Left colon (tissue), 2 donors: ENCODE results near the gene MLLT10. TPM values are rescaled to one million over a fixed set of nuclear protein-coding genes. Genes with fewer than 3 reads are reported as not detected.

Experiments
- ATAC-seq: fragments of 200-7000 bp; cut with Tn5 transposase; one replicate; pipeline ENCODE4 v1.9.1; 2020; ENCODE audit warnings: mild to moderate bottlenecking, moderate library complexity
- DNase-seq, 2 donors: peaks; one replicate each; pipeline ENCODE4 v3.0.0-alpha.2; 2020
- intact Hi-C, 2 donors: fragments of 100-400 bp; cut with DNase I in 1 of 2; cut with micrococcal nuclease in 1 of 2; formaldehyde crosslinking; loops; one replicate each; pipeline versions ENCODE4 v1.11.2 to v1.14.0; 2022; cut with DNase I, micrococcal nuclease
- total RNA-seq, 2 donors: library from RNA; stranded (reverse); fragmentation: NEBNext Ultra II Directional; extraction: Animal tissue kit (Norgen Biotek cat#: 25700); gene quantifications; one replicate each; pipeline ENCODE4 v1.2.1, GENCODE V29; 2021
- donor health status: DM: no; HTN: no; CAD: no.
- donor health status: DM: yes; HTN: yes; CAD: no.

MLLT10 gene
- total RNA-seq, 2 donors from 2014 or later, result 23.8 to 31.5 TPM

DNA sequence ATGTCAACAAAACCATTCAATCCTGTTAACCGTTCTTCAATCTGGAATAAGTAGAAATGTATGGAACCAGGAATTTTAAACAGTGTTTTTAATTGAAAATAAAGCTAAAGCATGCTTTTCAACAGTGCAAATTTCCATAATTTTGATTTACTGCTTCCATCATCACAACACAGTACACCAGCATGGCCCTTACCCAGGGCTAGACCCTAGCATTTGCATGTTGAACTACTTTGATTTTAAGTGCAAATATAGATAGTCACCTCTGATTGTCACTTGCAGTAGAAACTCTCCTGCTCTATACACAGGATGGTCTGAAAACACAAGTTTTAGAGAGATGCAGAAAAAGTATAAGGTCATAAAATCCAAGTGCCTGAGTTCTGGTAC is 20.6 kb upstream of the MLLT10 start:
- DNase-seq (no peak), ATAC-seq (no peak)
- intact Hi-C loops, result no loop called here

DNA sequence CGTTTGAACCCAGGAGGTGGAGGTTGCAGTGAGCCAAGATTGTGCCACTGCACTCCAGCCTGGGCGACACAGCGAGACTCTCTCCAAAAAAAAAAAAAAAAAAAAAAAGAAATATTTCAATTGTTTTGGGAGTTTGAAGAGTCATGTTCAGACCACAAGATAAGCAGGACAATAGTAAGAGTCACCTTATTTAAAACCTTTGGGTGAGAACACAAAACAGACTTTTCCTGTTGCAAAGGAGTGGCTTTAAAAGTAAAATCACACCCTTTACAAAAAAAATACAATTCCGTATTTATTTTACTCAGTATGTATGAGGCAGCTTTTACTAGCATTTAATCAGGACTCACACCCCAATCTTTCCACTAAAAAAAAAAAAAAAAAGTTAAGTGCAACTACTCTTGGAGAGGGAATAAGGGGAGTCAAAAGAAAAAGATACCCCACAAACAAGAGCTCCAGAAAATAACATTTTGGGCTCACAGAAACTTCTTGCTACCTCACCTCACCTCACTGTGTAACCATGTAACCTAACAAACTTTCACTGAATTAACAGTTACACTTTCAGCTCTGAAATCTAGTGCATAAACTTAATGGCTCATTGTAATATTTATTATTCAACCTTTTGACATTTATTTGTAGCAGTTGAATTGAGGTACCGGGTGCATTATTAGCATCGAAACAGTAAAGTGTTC is 19.8 kb upstream of the MLLT10 start:
- intact Hi-C loops, result no loop called here
- DNase-seq, result no peak

DNA sequence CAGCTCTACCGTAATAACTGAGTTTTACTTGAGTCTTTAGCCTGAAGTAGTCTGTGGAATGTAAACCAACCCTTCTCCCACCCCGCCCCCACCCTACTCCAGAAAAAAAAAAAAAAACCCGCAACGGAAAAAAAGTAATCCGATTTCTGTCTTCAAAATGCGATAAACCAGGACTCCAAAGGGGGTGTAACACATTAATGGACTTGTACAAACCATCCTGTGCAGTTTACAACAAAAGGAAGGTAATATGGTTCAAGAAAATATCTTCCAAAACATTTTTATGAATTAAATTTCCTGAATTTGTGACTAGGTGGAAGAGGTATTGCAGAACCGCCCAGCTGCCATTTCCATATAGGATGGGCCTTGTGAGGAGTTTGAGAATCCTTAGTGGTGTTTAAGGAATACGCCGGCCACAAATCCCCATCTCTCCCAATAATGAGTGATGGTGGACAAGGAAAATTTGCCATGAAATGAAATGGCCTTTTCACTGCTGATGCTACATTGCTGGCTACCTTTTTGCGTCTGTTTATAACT is 19.1 kb upstream of the MLLT10 start:
- DNase-seq (no peak), ATAC-seq (no peak)
- intact Hi-C loops, result no loop called here

More for the DNA sequence above, 19.8 kb upstream of the MLLT10 start:
- no peak for ATAC-seq

DNA sequence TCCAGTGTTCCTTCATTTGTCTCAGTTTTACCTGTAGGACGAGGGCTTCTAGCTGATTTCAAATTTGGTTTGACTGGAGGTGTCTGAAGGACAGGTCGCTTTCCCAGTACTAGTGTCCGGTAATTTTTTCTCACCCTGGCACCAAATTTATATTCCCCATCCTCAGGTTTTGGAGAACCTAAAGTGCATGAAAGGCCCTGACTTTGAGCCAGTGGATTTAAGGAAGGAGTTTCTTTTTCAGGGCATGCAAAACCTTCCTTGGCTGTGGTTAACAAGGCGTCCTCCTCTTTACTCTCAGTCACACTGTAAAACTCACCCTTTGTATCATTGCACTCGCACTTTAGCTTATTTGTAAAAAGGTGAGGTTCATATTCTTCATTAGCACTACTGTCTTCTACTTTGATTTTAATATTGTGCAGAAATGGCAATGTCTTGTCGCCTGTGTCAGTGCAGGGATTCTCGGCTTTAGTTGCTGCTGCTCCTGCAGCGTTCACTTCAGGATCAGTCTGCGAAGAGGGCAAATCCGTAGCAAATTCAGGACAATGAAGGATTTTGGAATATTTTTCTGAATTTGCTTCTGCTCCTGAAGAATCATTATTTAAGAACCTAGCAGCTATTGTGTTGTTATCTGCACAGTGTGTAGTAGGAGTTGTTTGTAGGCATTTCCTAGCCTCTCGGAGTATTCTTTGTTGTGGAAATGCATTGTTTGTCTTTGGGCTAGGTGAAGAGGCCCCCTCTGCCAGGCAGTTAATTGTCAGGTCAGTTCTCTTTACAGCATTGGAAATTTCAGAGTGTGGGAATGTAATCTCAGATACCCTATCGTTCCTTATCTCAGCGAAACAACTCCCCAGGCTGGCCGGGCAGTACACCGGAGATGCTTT is 18.4 kb upstream of the MLLT10 start:
- ATAC-seq (no peak), DNase-seq (no peak)
- intact Hi-C loops, result no loop called here

DNA sequence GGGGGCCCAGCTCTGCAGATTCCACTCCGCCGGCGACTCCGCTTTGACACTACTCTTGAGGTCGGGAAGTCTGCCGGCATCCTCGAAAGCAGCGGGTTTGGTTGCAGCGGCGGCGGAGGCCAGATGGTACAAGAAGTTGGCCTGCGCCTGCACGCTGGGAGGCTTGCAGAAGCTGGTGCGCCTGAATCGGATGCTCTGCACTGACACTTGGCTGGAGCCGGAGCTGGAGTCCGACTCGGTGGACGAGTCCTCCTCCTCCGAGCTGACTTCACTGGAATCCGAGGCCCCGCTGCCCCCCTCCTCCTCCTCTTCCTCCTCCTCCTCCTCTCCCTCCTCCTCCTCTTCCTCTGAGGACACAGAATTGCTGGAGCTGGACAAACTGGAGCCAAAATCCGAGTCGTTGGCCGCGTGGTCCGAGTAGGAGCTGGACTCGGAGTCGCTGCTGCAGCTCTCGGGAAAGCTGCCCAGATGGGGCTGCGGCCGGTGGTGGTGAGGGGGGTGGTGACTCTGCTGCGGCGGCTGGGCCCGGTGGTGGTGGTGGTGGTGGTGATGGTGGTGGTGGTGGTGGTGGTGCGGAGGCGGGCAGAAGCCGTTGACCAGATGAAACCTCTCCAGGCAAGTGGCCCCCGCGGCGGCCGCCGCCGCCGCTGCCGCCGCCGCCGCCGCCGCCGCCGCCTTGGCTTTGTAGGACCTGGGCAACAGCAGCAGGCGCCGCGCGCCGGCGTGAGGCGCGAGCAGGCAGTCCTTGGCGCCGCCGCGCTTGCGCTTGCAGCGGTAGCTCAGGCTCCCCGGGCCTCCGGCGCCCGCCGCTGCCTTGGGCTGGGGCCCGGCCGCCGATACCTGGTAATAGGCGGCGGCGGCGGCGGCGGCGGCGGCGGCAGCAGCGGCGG is 17.5 kb upstream of the MLLT10 start:
- peak; percentile 80 for ATAC-seq
- DNase-seq, result peak in 1 of 2 donors; percentile 74
- intact Hi-C loops, result no loop called here

DNA sequence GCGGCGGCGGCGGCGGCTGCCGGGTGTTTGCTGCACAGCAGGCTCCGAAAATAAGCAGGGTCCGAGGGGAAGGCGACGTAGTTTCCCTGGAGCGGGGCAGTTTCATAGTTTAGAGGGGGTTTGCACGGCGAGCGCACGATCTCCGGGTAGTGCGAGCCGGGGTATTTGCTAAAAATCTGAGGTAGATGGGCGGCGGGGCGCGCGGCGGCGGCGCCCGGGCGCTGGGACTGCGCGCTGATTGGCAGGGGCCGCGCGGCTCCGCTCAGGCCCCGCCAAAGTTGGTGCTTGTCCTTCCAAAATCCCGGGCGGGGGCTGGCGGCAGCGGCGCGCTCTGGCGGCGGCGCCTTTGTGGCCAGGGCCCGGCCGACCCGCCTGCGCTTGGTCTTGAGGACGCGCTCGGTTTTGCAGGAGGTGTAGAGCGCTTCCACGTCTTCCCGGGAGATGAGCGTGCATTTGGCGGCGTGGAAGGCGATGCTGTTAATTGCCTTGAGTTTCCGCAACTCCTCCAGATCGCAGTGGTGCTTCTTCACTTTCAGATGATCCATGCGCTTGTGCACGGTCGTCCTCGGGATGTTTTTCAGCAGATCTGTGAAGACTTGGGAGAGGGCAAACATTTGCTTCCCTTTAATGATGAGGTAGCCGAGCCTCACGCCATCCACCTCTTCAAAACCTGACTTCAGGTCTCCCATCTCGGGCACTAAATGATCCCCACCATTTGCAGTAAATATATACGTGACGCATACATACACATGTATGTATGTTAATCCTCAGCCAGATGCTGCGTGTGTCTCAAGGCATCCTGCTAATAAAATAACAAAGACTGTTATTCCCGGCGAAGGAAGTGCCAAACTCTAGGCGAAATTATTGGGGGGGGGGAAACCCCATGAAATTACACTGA is 16.6 kb upstream of the MLLT10 start:
- DNase-seq (peak in 1 of 2 donors; percentile 43), ATAC-seq (peak; percentile 44)
- intact Hi-C loops, result no loop called here

DNA sequence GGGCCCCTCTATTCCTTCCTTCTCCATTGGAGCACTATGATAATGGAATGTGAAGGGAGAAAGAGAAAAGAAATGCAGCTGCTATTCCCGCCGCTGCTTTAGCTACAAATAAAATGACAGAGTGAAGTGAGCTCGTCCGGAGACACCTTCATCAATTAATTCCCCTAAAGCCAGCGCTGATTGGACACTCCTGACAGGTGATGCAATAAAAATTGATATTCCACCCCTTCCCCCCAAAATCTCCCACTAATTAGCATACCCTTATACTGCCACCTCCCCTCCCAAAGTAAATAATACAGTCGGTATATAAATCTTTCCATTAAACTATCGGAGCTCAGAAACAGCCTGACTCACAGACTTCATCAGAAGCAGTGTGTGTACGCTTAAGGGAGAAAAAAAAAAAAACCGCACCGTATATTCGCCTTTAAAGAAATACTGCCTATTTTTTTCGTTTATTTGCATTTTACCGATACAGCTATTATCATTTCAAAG is 15.8 kb upstream of the MLLT10 start:
- DNase-seq, result no peak
- intact Hi-C loops, result no loop called here
- no peak for ATAC-seq

DNA sequence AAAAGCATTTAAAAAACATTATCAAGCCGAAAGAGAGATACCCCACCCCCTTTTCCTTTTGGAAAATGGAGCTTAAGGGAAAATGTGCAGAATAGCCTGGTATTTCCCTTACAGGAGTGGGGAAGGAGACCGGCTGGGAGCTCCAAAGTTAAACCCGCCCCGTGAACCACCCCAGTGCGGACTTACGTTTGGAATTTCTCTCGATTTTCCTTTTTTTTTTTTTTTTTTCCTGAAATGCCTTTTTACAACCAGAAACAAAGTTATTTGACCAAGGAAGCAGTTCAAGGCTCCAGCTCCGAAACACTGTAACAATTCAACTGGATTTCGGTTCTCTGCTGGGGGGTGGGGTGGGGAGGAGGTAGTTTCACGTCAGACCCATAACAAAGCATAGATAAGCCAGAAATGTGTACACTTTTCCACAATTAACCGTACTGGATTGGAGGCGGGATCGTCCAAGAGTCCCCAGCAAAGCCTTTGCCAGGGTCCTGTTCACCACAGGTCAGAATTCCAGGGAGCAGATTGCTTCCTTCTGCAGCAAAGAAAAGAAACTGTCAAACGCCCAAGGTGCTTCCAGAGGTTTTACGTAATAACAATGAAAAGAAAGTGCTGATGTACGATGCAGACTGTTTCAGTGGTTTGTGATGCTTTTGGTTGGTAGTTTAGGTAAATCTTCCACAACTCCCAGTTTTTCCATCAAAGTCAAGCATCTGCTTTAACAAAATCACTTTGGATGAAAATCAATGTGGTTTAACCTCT is 15.2 kb upstream of the MLLT10 start:
- ATAC-seq, result no peak
- no peak for DNase-seq
- intact Hi-C loops, result no loop called here

DNA sequence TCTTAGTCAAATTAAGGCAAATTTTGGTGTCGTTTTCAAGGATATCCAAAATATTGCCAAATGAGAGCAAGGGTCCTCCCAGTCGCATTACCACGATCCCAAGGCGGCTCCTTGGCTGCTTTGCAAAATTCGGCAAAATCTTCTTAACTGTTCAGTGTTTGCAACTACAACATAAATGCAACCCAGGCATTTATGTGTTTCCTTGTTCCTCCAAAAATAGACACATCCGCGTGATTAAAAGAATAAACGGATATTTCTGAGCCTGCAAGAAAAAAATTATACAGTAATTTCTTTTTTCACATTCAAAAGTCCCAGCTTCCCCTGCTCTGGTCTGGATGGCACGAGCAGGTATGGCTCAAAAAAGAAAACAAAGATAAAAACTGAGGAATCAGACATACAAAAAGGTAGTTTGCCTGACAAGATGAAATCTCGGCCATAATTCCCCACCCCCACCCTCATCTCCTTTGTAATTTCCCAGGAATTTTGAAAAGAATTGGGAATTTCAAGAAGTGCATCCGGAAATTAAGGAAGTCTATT is 14.6 kb upstream of the MLLT10 start:
- intact Hi-C loops, result no loop called here
- DNase-seq (no peak), ATAC-seq (no peak)

DNA sequence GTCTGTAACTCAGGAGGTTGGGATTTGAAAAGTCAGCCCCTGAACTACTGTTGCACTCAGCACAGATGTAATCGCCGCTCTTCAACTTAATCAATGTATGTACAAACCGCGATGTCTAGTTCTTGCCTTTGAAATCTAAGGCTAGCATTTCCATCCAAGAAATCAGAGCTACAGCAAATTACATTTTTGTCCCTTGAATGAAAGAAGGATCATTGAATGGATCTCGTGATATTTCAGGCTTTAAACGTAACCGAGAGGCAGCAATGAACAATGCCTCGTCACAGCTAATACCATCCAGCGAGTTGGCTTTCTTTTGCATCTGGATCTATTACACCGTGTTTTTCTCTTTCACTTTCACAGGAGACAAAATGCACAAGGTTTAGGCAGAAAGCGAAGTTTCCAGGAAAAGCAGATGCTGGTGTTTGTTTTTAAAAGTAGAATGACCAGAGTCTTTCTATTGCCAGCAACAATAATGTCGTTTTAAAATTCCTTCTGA is 14.0 kb upstream of the MLLT10 start:
- DNase-seq, result no peak
- no peak for ATAC-seq
- intact Hi-C loops, result no loop called here

DNA sequence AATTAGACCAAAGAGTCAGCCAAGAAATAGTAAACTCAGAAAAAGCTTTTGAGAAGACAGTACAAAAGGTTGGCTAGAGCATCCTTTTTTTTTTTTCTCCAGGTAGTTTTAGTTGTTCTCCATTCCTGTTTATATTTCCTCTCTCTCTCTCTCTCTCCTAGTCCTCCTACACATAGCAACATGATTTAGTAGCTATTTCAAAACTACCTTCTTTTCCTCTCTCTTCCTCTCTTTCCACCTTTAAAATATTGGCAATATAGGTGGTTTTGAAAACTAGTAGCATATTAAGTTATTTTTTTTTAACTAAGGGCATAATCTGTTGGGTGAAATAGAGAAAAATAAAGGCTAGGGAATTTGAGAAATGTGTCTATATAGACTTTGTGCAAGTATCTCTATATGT is 13.5 kb upstream of the MLLT10 start:
- intact Hi-C loops, result no loop called here
- ATAC-seq (no peak), DNase-seq (no peak)

DNA sequence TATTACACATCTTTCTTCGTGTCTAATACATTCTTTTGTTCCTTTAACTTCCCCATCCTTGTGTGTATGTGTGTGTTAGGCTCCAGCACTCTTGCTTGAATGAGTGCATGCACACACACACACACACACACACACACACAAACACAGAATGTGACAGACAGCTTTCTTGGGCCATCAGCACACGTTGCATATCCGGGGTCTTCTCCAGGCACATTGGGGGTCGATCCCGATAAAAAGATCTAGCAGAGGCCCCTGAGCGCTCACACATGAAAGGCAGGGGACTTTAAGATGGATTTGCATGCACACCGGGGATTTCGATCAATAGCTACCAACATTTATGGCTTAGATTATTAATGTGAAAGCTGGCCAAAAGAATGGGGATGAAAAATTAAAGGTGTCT is 13.1 kb upstream of the MLLT10 start:
- ATAC-seq, result no peak
- DNase-seq, result no peak
- intact Hi-C loops, result no loop called here

DNA sequence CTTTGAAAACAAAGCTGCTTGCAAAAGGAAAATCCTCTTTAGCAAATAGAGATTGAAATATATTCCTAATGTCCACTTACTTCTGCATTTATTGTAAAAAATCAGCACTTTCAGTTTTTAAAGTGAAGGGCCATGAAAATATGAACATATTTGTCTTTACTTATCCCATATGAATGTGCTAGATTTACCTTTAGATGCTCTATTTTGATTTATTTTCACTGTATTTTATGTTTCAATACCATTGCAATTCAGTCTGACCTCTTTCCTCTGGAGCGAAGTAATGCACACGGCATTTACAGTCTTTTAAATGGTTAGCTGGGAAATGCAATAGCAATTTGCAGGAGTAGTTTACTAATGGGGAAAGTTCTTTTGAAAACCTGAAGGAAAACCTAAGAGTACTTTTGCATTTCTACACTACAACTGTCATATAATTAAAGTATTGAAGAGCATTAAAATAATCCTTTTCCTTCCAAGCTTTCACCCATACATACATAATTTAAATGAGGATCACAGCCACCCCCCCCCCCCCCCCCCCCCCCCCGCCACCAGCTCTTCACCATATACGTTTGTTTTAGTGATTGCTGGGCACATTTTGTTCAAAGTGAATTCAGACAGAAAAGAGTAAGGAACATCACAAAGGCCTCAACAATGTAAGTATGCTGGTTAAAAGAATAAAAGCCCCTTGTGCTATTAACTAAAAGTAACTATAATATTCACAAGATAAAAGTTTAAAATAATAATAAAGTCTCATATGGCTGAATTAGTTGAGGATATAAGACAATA is 12.1 kb upstream of the MLLT10 start:
- intact Hi-C loops, result no loop called here
- no peak for DNase-seq
- no peak for ATAC-seq

DNA sequence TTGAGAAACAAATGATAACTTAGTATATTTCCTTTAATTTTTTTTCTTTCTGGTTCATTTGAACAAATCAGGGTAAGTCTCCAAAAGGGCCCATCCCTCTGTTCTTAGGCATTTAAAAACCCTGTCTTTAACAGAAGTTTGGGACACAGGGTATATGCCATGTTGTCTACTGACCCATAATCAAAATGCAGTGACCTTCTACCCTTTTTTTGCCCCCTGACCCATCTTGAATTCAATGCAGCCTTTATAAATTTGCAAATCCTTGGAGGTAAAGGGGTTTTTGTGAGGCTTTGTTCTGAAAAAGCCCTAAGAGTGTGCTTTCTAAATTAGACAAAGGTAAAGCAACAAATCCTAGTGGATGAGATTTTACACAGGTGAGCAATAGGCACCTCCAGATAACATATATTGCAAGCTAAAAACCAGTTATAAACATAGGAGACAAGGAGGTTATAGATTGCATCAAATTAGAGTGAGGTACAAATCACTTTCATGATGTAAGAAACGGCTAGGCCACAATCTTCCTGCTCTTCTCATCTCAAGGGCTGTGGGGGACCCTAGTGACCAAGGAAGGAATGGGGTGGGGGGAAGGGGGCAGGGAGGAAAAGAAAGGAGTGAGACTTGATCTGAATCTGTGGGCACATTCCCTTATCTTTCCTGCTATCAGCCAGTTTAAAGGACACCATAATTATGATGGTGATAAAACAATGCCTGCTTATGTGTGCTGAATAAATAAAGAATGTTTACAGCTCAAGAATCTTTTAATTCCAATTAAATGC is 11.2 kb upstream of the MLLT10 start:
- ATAC-seq (no peak), DNase-seq (no peak)
- intact Hi-C loops, result no loop called here

DNA sequence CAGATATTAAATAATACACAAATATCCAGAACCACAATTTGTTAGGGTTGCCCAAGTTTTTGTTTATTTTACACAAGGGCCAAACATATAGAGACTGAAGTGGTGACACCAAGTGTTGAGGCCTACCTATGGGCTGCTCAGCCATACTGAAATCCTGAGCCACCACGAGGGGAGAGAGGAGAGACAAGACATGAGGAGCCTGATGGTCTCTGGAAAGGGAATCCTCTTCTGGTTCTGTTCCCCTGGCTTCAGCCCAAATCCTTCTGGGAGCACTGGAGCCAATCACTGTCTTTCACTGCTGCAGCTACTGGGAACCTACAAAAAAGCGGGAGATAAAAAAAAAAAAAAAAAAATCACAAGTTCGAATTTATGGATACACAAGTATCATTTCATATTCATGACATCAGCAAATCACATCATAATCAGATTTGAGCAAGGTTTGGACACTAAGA is 10.4 kb upstream of the MLLT10 start:
- no peak for ATAC-seq
- no peak for DNase-seq
- intact Hi-C loops, result no loop called here
